Nephron (organoid): ENCODE data around the gene ASMTL.

ENCODE experiments used
- H3K27ac Mint-ChIP-seq, 3 experiments: 2 replicates each; pipeline ENCODE4 v1.8.0; 2020; ENCODE audit warnings: mixed read lengths in 3 of 3, mild to moderate bottlenecking in 2 of 3, moderate library complexity in 1 of 3
- H3K27me3 Mint-ChIP-seq: 2 replicates; pipeline ENCODE4 v1.8.0; 2021; ENCODE audit warnings: low read depth, mild to moderate bottlenecking, moderate library complexity, mixed read lengths
- H3K36me3 Mint-ChIP-seq: 2 replicates; pipeline ENCODE4 v1.8.0; 2020; ENCODE audit warnings: low read depth, mixed read lengths
- H3K4me1 Mint-ChIP-seq: 2 replicates; pipeline ENCODE4 v1.8.0; 2020; ENCODE audit warnings: mixed read lengths
- H3K4me3 Mint-ChIP-seq, 3 experiments: 2 replicates each; pipeline ENCODE4 v1.8.0; 2020; ENCODE audit warnings: mild to moderate bottlenecking in 3 of 3, mixed read lengths in 3 of 3, moderate library complexity in 2 of 3
- H3K9me3 Mint-ChIP-seq: 2 replicates; pipeline ENCODE4 v1.8.0; 2020; ENCODE audit warnings: mixed read lengths
- CTCF ChIP-seq, 3 experiments: fragments of 200-600 bp; sonication (generic); IDR thresholded peaks; one replicate each; pipeline ENCODE4 v1.5.0; 2021; ENCODE audit warnings: antibody characterized with exemption in 3 of 3; ENCODE audit not compliant: unreplicated experiment in 3 of 3

ASMTL gene

GRCh38 chrX:1468250-1468772, 15.6 kb upstream of the ASMTL start:
- Mint-ChIP-seq H3K27me3 (peaks cover 12% of the 10 kb centered on the region), H3K27ac (no peak overlapping the region), H3K9me3 (peaks cover 5% of the 10 kb centered on the region), H3K36me3 (no peaks in the 10 kb centered on the region), H3K4me1 (no peaks in the 10 kb centered on the region), H3K4me3 (no peak overlapping the region)
- no peak for TF ChIP-seq CTCF (IDR thresholded peaks at IDR 0.05; ENCODE audit: unreplicated experiment in 3 of 3)

- Mint-ChIP-seq H3K27me3 (peaks cover 11% of the 10 kb centered on the region), H3K27ac (no peak overlapping the region), H3K4me1 (no peaks in the 10 kb centered on the region), H3K36me3 (no peaks in the 10 kb centered on the region), H3K4me3 (no peak overlapping the region), H3K9me3 (peaks cover 3% of the 10 kb centered on the region)
- no peak for TF ChIP-seq CTCF (IDR thresholded peaks at IDR 0.05; ENCODE audit: unreplicated experiment in 3 of 3)
These were observed 14.4 kb upstream of the ASMTL start for GRCh38 chrX:1466971-1467561.

- no peak overlapping the region for H3K27ac Mint-ChIP-seq
- no peak for TF ChIP-seq CTCF (IDR thresholded peaks at IDR 0.05; ENCODE audit: unreplicated experiment in 3 of 3)
- no peaks in the 10 kb centered on the region for H3K4me1 Mint-ChIP-seq
- H3K27me3 Mint-ChIP-seq = peaks cover 6% of the 10 kb centered on the region
- H3K36me3 Mint-ChIP-seq = no peaks in the 10 kb centered on the region
- H3K9me3 Mint-ChIP-seq = no peaks in the 10 kb centered on the region
- H3K4me3 Mint-ChIP-seq = no peak overlapping the region
These were observed 13.5 kb upstream of the ASMTL start for GRCh38 chrX:1466232-1466661.

GRCh38 chrX:1465286-1466231, 12.8 kb upstream of the ASMTL start:
- Mint-ChIP-seq H3K36me3 (no peaks in the 10 kb centered on the region), H3K27me3 (peaks cover 6% of the 10 kb centered on the region), H3K4me1 (no peaks in the 10 kb centered on the region), H3K4me3 (no peak overlapping the region), H3K27ac (no peak overlapping the region), H3K9me3 (no peaks in the 10 kb centered on the region)
- TF ChIP-seq CTCF (IDR thresholded peaks at IDR 0.05; ENCODE audit: unreplicated experiment in 3 of 3) = no peak

GRCh38 chrX:1464971-1465285, 12.2 kb upstream of the ASMTL start:
- Mint-ChIP-seq H3K36me3 (no peaks in the 10 kb centered on the region), H3K4me3 (no peak overlapping the region), H3K27me3 (peaks cover 6% of the 10 kb centered on the region), H3K4me1 (no peaks in the 10 kb centered on the region), H3K27ac (no peak overlapping the region), H3K9me3 (no peaks in the 10 kb centered on the region)
- no peak for TF ChIP-seq CTCF (IDR thresholded peaks at IDR 0.05; ENCODE audit: unreplicated experiment in 3 of 3)
